Psoas muscle (tissue), 8 donors: ENCODE data around the gene C12orf60. TPM values are rescaled to one million over a fixed set of nuclear protein-coding genes. Genes with fewer than 3 reads are reported as not detected.

Experiments
- ATAC-seq, 4 donors: fragments of 200-7000 bp; cut with Tn5 transposase; one replicate each; pipeline ENCODE4 v1.9.1; 2020; ENCODE audit warnings: moderate library complexity in 3 of 4, mild to moderate bottlenecking in 2 of 4
- DNase-seq, 2 donors: peaks; one replicate each; pipeline ENCODE4 v3.0.0-alpha.2; 2020
- H3K27ac ChIP-seq: fragments of 200-600 bp; one replicate; pipeline ENCODE4 v1.8.0; 2022
- H3K27me3 ChIP-seq, 3 donors: fragments of 200-600 bp in 1 of 3; one replicate each; pipeline versions ENCODE4 v1.6.1 to v1.8.0; 2013 to 2022; ENCODE audit warnings: low read length in 2 of 3, mild to moderate bottlenecking in 2 of 3, moderate library complexity in 1 of 3; ENCODE audit not compliant: insufficient read depth in 3 of 3
- H3K36me3 ChIP-seq, 2 donors: fragments of 200-600 bp in 1 of 2; one replicate each; pipeline versions ENCODE4 v1.6.1 to v1.8.0; 2013 to 2022; ENCODE audit warnings: low read depth in 1 of 2, mild to moderate bottlenecking in 1 of 2, moderate library complexity in 1 of 2; ENCODE audit not compliant: insufficient read depth in 1 of 2
- H3K4me1 ChIP-seq: fragments of 200-600 bp; one replicate; pipeline ENCODE4 v1.8.0; 2022
- H3K4me3 ChIP-seq: fragments of 200-600 bp; one replicate; pipeline ENCODE4 v1.8.0; 2022; ENCODE audit warnings: mild to moderate bottlenecking
- H3K9me3 ChIP-seq: fragments of 200-600 bp; one replicate; pipeline ENCODE4 v1.8.0; 2022
- CTCF ChIP-seq: fragments of 200-600 bp; IDR thresholded peaks from one replicate; pipeline ENCODE4 v1.8.0; 2022; ENCODE audit warnings: antibody characterized with exemption
- WGBS, 3 donors: extraction: QIAGEN DNeasy Blood & Tissue Kit; methylation state at CpG; one replicate each; pipeline versions ENCODE4 v1.1.6 to v1.1.7; 2013; 5-methylcytosine and 5-hydroxymethylcytosine counted together
- intact Hi-C, 2 donors: fragments of 100-400 bp; cut with DNase I; formaldehyde crosslinking; loops; one replicate each; pipeline versions ENCODE4 v1.11.0 to v1.14.2; 2022
- polyA plus RNA-seq, 3 donors: library from polyadenylated mRNA; stranded (reverse); fragments of 200-250 nt; gene quantifications; one replicate each; pipeline ENCODE4 v1.2.3, GENCODE V29; 2013
- total RNA-seq, 4 donors: library from RNA; stranded (reverse); fragmentation: NEBNext Ultra II Directional in 2 of 4; extraction: Animal tissue kit (Norgen Biotek cat#: 25700) in 2 of 4; gene quantifications; one replicate each; pipeline versions ENCODE4 v1.2.1 to v1.2.4, GENCODE V29; 2021 to 2023
- donor health status: healthy with polysubstance abuse.
- donor health status: DM: no; HTN: no; CAD: no; lungs with moderate emphysema.
- donor health status: Bipolar disorder and iron deficiency.
- donor health status: healthy.
- donor health status: DM: yes; HTN: yes; CAD: no.
- donor health status: DM: no; HTN: no; CAD: no.
- donor health status: DM: no; HTN: no; CAD: no.
- donor health status: DM: yes; HTN: yes; CAD: no.

The C12orf60 gene
- total and polyA plus RNA-seq, 7 donors = 0.49 to 4.0 (median 1.8) TPM

DNA sequence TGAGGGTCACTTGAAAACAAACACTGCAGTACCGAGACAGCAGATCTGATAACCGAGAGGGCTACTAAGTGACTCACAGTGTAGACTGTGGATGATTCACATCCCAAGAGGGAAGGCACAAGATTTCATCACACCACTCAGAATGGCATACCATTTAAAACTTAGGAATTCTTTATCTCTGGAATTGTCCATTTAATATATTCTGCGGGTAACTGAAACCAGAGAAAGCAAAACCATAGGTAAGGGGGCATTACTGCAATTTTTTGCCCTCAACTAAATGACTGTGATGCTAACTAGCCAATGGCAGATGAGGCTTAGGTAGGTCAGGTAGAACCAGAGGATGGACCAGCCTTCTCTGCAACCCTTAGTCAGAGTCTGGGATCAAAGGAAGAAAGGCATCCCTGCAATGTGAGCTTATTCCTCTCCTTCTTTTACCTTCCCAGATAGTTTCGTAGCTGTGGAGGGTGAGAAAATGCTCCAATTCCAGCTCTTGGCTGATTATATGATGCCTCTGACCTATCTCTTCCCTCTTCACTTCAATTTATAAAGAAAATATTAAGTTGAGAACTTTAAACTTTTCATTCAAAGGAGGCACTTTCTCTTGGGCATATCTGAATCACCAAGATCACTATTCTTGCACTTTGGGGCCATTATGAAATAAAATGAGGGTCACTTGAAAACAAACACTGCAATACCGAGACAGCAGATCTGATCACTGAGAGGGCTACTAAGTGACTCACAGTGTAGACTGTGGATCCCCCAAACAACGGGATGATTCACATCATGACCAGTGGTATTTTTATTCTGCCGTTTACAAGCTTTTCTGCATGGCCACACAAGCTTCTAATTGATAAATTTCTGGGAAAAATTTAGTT, 33.1 kb downstream of the C12orf60 start:
- Histone ChIP-seq H3K9me3 (no peaks in the 10 kb centered on the region), H3K36me3 (no peaks in the 10 kb centered on the region), H3K27ac (peak overlapping the region; percentile 19), H3K27me3 (no peaks in the 10 kb centered on the region), H3K4me1 (peaks cover 25% of the 10 kb centered on the region), H3K4me3 (no peak overlapping the region)
- no peak for DNase-seq
- intact Hi-C loops = no loop called here
- no peak for TF ChIP-seq CTCF
- WGBS, 3 donors = 64 to 80% (median 74%) methylated on average over 7 of the region's 7 CpGs
- ATAC-seq = peak; percentile 78 to 92 (median 89)

- H3K4me3 ChIP-seq = no peak overlapping the region
- H3K36me3 ChIP-seq = no peaks in the 10 kb centered on the region
- intact Hi-C loops = no loop called here
- WGBS, 3 donors = 94 to 100% (median 97%) methylated on average over 1 of the region's 1 CpG
- peaks cover 34% of the 10 kb centered on the region for H3K4me1 ChIP-seq
- ATAC-seq = no peak
- no peak for DNase-seq
- H3K27ac ChIP-seq = no peak overlapping the region
- no peaks in the 10 kb centered on the region for H3K27me3 ChIP-seq
- TF ChIP-seq CTCF = no peak
- no peaks in the 10 kb centered on the region for H3K9me3 ChIP-seq
These were observed 35.8 kb downstream of the C12orf60 start for GRCh38 chr12:14839262-14839661.

GRCh38 chr12:14840616-14841015, 37.1 kb downstream of the C12orf60 start:
- H3K4me1 ChIP-seq = peaks cover 28% of the 10 kb centered on the region
- no peak for DNase-seq
- H3K9me3 ChIP-seq = no peaks in the 10 kb centered on the region
- TF ChIP-seq CTCF = no peak
- H3K4me3 ChIP-seq = no peak overlapping the region
- H3K27me3 ChIP-seq = no peaks in the 10 kb centered on the region
- no peak for ATAC-seq
- no peaks in the 10 kb centered on the region for H3K36me3 ChIP-seq
- no peak overlapping the region for H3K27ac ChIP-seq
- WGBS, 3 donors = 78 to 89% (median 88%) methylated on average over 4 of the region's 4 CpGs
- intact Hi-C loops = loop anchor here (5.0 to 10.0 kb wide), 4 partner anchors 374 to 684 kb away; partner anchors contain the start of gene RERG (in 1 of the 2)

- Histone ChIP-seq H3K4me1 (peaks cover 29% of the 10 kb centered on the region), H3K4me3 (no peak overlapping the region), H3K36me3 (no peaks in the 10 kb centered on the region), H3K9me3 (no peaks in the 10 kb centered on the region), H3K27me3 (no peaks in the 10 kb centered on the region), H3K27ac (peak overlapping the region; percentile 47)
- DNase-seq = peak; percentile 39 to 78
- intact Hi-C loops = loop anchor here (5.0 to 10.0 kb wide), 4 partner anchors 373 to 683 kb away; partner anchors contain the start of gene RERG (in 1 of the 2)
- TF ChIP-seq CTCF = no peak
- WGBS, 3 donors = 6 to 7% (median 6%) methylated on average over 3 of the region's 3 CpGs
- ATAC-seq = peak; percentile 73 to 94 (median 88)
These were observed 38.3 kb downstream of the C12orf60 start for GRCh38 chr12:14841761-14842160.
